HUES48 (cell line): ENCODE measurements around the gene ZCCHC13.
"Not testable (repeated sequence)": the region's sequence is repeated elsewhere in the genome, so short reads cannot be mapped to it uniquely, and the experiment has no call there.

Source experiments
- H3K27ac ChIP-seq: one replicate; pipeline ENCODE4 v1.7.0; 2013; ENCODE audit warnings: low read depth, low read length, inconsistent platforms
- H3K27me3 ChIP-seq: 2 replicates; pipeline ENCODE4 v1.6.1; 2013; ENCODE audit warnings: mild to moderate bottlenecking, low read length; ENCODE audit not compliant: control insufficient read depth, insufficient read depth
- H3K36me3 ChIP-seq: 2 replicates; pipeline ENCODE4 v1.6.1; 2013; ENCODE audit warnings: low read length; ENCODE audit not compliant: control insufficient read depth, insufficient read depth
- H3K4me1 ChIP-seq: 2 replicates; pipeline ENCODE4 v1.6.1; 2013; ENCODE audit warnings: mild to moderate bottlenecking, low read length; ENCODE audit not compliant: control insufficient read depth, insufficient read depth
- H3K4me3 ChIP-seq: 2 replicates; pipeline ENCODE4 v1.5.1; 2013; ENCODE audit warnings: mild to moderate bottlenecking, low read depth, low read length
- H3K9ac ChIP-seq: 2 replicates; pipeline ENCODE4 v1.6.1; 2013; ENCODE audit warnings: mild to moderate bottlenecking, low read depth, low read length, moderate library complexity
- H3K9me3 ChIP-seq: 2 replicates; pipeline ENCODE4 v1.6.1; 2013; ENCODE audit warnings: low read length; ENCODE audit not compliant: control insufficient read depth, insufficient read depth

ZCCHC13 gene

GRCh38 chrX:74286950-74287740 is 16.8 kb upstream of the ZCCHC13 start:
- H3K27me3 ChIP-seq: no peaks in the 10 kb centered on the region
- H3K4me3 ChIP-seq: no peak overlapping the region
- H3K36me3 ChIP-seq: peaks cover 49% of the 10 kb centered on the region
- no peaks in the 10 kb centered on the region for H3K9me3 ChIP-seq
- H3K9ac ChIP-seq: no peak overlapping the region
- H3K27ac ChIP-seq: no peak overlapping the region
- peaks cover 70% of the 10 kb centered on the region for H3K4me1 ChIP-seq

GRCh38 chrX:74291577-74291963 is 12.4 kb upstream of the ZCCHC13 start:
- no peaks in the 10 kb centered on the region for H3K27me3 ChIP-seq
- H3K9me3 ChIP-seq: no peaks in the 10 kb centered on the region
- peak overlapping the region; percentile 96 for H3K27ac ChIP-seq
- H3K36me3 ChIP-seq: peaks cover 31% of the 10 kb centered on the region
- peak overlapping the region; percentile 84 for H3K4me3 ChIP-seq
- H3K4me1 ChIP-seq: peaks cover 30% of the 10 kb centered on the region
- H3K9ac ChIP-seq: peak overlapping the region; percentile 84

- H3K27me3 ChIP-seq: no peaks in the 10 kb centered on the region
- H3K36me3 ChIP-seq: peaks cover 25% of the 10 kb centered on the region; the same call in 1 of the 2 replicates
- H3K27ac ChIP-seq: peak overlapping the region; percentile 96
- no peaks in the 10 kb centered on the region for H3K9me3 ChIP-seq
- peak overlapping the region; percentile 84 for H3K9ac ChIP-seq
- H3K4me1 ChIP-seq: peaks cover 25% of the 10 kb centered on the region
- H3K4me3 ChIP-seq: peak overlapping the region; percentile 84
Measured at GRCh38 chrX:74291964-74292807, 11.8 kb upstream of the ZCCHC13 start.

- peak overlapping the region; percentile 84 for H3K4me3 ChIP-seq
- peaks cover 20% of the 10 kb centered on the region; the same call in 1 of the 2 replicates for H3K36me3 ChIP-seq
- H3K27ac ChIP-seq: peak overlapping the region; percentile 96
- peak overlapping the region; percentile 49 for H3K9ac ChIP-seq
- peaks cover 21% of the 10 kb centered on the region for H3K4me1 ChIP-seq
- no peaks in the 10 kb centered on the region for H3K9me3 ChIP-seq
- no peaks in the 10 kb centered on the region for H3K27me3 ChIP-seq
Measured at GRCh38 chrX:74292808-74293123, 11.2 kb upstream of the ZCCHC13 start.

- peak overlapping the region; percentile 96 for H3K27ac ChIP-seq
- peak overlapping the region; percentile 49 for H3K9ac ChIP-seq
- H3K27me3 ChIP-seq: no peaks in the 10 kb centered on the region
- no peaks in the 10 kb centered on the region for H3K9me3 ChIP-seq
- peak overlapping the region; percentile 84 for H3K4me3 ChIP-seq
- peaks cover 15% of the 10 kb centered on the region; the same call in 1 of the 2 replicates for H3K4me1 ChIP-seq
- H3K36me3 ChIP-seq: peaks cover 14% of the 10 kb centered on the region; the same call in 1 of the 2 replicates
Measured at GRCh38 chrX:74293343-74293946, 10.5 kb upstream of the ZCCHC13 start.

GRCh38 chrX:74295101-74295500 is 8.9 kb upstream of the ZCCHC13 start:
- peaks cover 14% of the 10 kb centered on the region for H3K4me1 ChIP-seq
- H3K4me3 ChIP-seq: no peak overlapping the region
- no peak overlapping the region for H3K27ac ChIP-seq
- H3K27me3 ChIP-seq: no peaks in the 10 kb centered on the region
- H3K9me3 ChIP-seq: no peaks in the 10 kb centered on the region
- H3K9ac ChIP-seq: no peak overlapping the region
- H3K36me3 ChIP-seq: 0 out of 2 replicates have a peak, but pooled peaks cover 7% of the 10 kb centered on the region

- no peaks in the 10 kb centered on the region for H3K27me3 ChIP-seq
- H3K4me3 ChIP-seq: no peak overlapping the region
- H3K27ac ChIP-seq: no peak overlapping the region
- H3K9me3 ChIP-seq: no peaks in the 10 kb centered on the region
- peaks cover 7% of the 10 kb centered on the region for H3K4me1 ChIP-seq
- no peaks in the 10 kb centered on the region for H3K36me3 ChIP-seq
- no peak overlapping the region for H3K9ac ChIP-seq
Measured at GRCh38 chrX:74297766-74298165, 6.2 kb upstream of the ZCCHC13 start.

GRCh38 chrX:74300869-74301268 is 3.1 kb upstream of the ZCCHC13 start:
- H3K9me3 ChIP-seq: no peaks in the 10 kb centered on the region
- peaks cover 7% of the 10 kb centered on the region for H3K4me1 ChIP-seq
- H3K9ac ChIP-seq: no peak overlapping the region
- H3K27me3 ChIP-seq: no peaks in the 10 kb centered on the region
- no peaks in the 10 kb centered on the region for H3K36me3 ChIP-seq
- H3K27ac ChIP-seq: no peak overlapping the region
- no peak overlapping the region for H3K4me3 ChIP-seq

- Histone ChIP-seq H3K27ac (no peak overlapping the region), H3K27me3 (peaks cover 12% of the 10 kb centered on the region; the same call in 1 of the 2 replicates)
Measured at GRCh38 chrX:74318672-74319071, 14.7 kb downstream of the ZCCHC13 start.

GRCh38 chrX:74319321-74319720 is 15.3 kb downstream of the ZCCHC13 start:
- not testable (repeated sequence) for H3K27ac ChIP-seq, H3K9me3 ChIP-seq, H3K9ac ChIP-seq, H3K36me3 ChIP-seq, H3K4me1 ChIP-seq, H3K27me3 ChIP-seq, H3K4me3 ChIP-seq

More at GRCh38 chrX:74318672-74319071, 14.7 kb downstream of the ZCCHC13 start:
- H3K9me3 ChIP-seq: no peaks in the 10 kb centered on the region
- H3K36me3 ChIP-seq: no peaks in the 10 kb centered on the region
- H3K4me1 ChIP-seq: no peaks in the 10 kb centered on the region
- H3K9ac ChIP-seq: no peak overlapping the region
- H3K4me3 ChIP-seq: no peak overlapping the region
